ENCODE results near the gene OXA1L.
"Not testable (repeated sequence)": the region's sequence is repeated elsewhere in the genome, so short reads cannot be mapped to it uniquely, and the experiment has no call there.

DNA sequence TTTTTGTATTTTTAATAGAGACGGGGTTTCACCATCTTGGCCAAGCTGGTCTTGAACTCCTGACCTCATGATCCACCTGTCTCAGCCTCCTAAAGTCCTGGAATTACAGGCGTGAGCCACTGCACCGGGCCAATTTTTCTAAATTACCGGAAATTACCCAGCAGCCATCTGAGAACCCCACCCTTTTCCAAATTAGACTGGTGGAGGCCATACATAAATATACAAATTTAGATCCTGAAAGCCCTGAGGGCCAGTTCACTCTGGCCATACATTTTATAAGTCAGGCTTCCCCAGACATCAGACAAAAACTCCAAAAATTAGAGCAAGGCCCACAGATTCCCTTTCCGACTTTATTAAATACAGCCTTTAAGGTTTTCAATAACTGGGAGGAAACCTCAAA lies 34.4 kb upstream of the OXA1L start:
- TF ChIP-seq, protein P1, sequence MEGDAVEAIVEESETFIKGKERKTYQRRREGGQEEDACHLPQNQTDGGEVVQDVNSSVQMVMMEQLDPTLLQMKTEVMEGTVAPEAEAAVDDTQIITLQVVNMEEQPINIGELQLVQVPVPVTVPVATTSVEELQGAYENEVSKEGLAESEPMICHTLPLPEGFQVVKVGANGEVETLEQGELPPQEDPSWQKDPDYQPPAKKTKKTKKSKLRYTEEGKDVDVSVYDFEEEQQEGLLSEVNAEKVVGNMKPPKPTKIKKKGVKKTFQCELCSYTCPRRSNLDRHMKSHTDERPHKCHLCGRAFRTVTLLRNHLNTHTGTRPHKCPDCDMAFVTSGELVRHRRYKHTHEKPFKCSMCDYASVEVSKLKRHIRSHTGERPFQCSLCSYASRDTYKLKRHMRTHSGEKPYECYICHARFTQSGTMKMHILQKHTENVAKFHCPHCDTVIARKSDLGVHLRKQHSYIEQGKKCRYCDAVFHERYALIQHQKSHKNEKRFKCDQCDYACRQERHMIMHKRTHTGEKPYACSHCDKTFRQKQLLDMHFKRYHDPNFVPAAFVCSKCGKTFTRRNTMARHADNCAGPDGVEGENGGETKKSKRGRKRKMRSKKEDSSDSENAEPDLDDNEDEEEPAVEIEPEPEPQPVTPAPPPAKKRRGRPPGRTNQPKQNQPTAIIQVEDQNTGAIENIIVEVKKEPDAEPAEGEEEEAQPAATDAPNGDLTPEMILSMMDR (IDR thresholded peaks at IDR 0.05) = not testable (repeated sequence)
- TF ChIP-seq POLR2A (IDR thresholded peaks at IDR 0.05) = not testable (repeated sequence)
